ENCODE results near the gene TSLP. TPM values are rescaled to one million over a fixed set of nuclear protein-coding genes. Genes with fewer than 3 reads are reported as not detected.

Gene TSLP
- total RNA-seq (0.07 and 0.08 TPM in 2 replicates), polyA plus RNA-seq (0.27 and 0.36 TPM in 2 replicates)

DNA sequence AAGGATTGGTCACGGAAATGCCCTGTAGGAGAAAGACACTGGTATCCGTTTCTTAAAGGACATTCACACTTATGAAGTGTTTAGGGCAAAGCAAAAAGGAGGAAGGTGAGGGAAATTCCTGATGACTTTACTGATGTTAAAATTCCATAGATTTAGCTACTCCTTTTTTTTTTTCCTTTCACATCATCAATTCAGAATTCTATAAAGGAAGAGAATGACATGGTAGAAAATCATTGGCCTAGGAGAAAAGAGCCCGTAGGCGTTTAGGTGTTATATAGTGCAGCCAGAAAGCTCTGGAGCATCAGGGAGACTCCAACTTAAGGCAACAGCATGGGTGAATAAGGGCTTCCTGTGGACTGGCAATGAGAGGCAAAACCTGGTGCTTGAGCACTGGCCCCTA lies at the start of gene TSLP:
TSS of gene TSLP (plus strand) at position 301 of the 400 bp plus-strand sequence. CDS start 178 bp downstream, outside the sequence.
- no peaks in the 10 kb centered on the region for H3K9me3 ChIP-seq (ENCODE audit: low read depth)
- 69% methylated on average over 4 of the region's 4 CpGs for whole genome bisulfite sequencing (ENCODE audit: low lambda C conversion rate, missing lambda C conversion rate)
- H3K4me1 ChIP-seq (ENCODE audit: insufficient read depth) = peaks cover 7% of the 10 kb centered on the region
- peak within 1 kb of the TSS; percentile 11 for H3K4me3 ChIP-seq
- TF ChIP-seq EZH2 (IDR thresholded peaks at IDR 0.05; ENCODE audit: borderline replicate concordance) = no peak
- H3K9me2 ChIP-seq (replicated peaks; ENCODE audit: insufficient read depth) = no peaks in the 10 kb centered on the region
- no peaks in the 10 kb centered on the region for H3K79me2 ChIP-seq
- H3K36me3 ChIP-seq (replicated peaks; ENCODE audit: insufficient read depth, low read depth) = no peaks in the 10 kb centered on the region
- DNase-seq (ENCODE audit: low spot score) = no peak
- peak within 1 kb of the TSS; percentile 87 for H2AFZ ChIP-seq
- no peak within 1 kb of the TSS for H3K27ac ChIP-seq
- H3K27me3 ChIP-seq = peaks cover 88% of the 10 kb centered on the region
- H3K4me2 ChIP-seq = peak within 1 kb of the TSS; percentile 84
- H4K20me1 ChIP-seq (ENCODE audit: insufficient read depth, poor library complexity, severe bottlenecking) = no peaks in the 10 kb centered on the region

DNA sequence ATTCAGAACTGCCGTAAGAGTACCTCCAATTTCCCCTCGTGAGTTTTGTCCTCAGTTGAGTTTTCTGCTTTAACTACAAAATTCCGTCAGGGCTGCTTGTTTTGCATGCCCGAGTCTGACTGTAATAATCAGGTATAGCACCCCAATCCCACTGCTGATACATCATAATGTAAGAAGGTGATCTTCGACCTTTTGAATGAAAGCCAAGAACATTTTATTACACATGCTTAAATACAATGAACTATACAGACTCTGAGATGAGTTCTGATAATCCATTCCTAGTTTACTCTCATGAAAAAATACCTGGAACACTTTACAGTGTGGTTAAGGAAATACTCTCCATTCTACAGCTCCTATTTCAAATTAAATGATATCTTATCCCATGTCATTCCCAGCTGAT lies 49.2 kb upstream of the TSLP start:
- no peak for DNase-seq (ENCODE audit: low spot score)
- Histone ChIP-seq H3K9me3 (ENCODE audit: low read depth) (no peaks in the 10 kb centered on the region), H3K27ac (no peak overlapping the region), H2AFZ (no peak overlapping the region), H3K79me2 (no peaks in the 10 kb centered on the region), H3K4me3 (no peak overlapping the region), H3K36me3 (replicated peaks; ENCODE audit: insufficient read depth, low read depth) (no peaks in the 10 kb centered on the region), H3K9me2 (replicated peaks; ENCODE audit: insufficient read depth) (no peaks in the 10 kb centered on the region), H4K20me1 (ENCODE audit: insufficient read depth, poor library complexity, severe bottlenecking) (no peaks in the 10 kb centered on the region), H3K4me1 (ENCODE audit: insufficient read depth) (no peaks in the 10 kb centered on the region), H3K4me2 (no peak overlapping the region), H3K27me3 (no peaks in the 10 kb centered on the region)
- TF ChIP-seq CTCF (IDR thresholded peaks at IDR 0.05; ENCODE audit: poor library complexity) (no peak), EZH2phosphoT487 (IDR thresholded peaks at IDR 0.05; ENCODE audit: low read depth, severe bottlenecking, unreplicated experiment) (no peak), EZH2 (IDR thresholded peaks at IDR 0.05; ENCODE audit: borderline replicate concordance) (no peak)
- WGBS (ENCODE audit: low lambda C conversion rate, missing lambda C conversion rate) = 81% methylated on average over 5 of the region's 5 CpGs

DNA sequence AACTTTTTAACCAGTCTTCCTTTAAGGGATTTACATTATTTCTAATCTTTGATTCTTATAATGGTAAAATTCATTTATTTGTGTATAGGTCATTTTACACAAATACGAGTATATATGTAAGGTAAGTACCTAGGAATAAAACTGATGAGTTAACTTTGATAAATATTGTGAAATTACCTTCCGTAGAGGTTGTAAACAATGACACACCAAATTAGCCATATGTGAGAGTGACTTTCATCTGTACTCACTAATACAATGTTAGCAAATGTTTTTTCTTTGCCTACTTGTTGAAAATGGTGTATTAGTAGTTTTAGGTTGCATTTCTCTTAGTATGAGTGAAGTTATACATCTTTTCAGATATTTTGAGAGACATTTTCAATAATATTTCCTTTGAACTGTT lies 42.6 kb upstream of the TSLP start:
- no peak for DNase-seq (ENCODE audit: low spot score)
- TF ChIP-seq EZH2phosphoT487 (IDR thresholded peaks at IDR 0.05; ENCODE audit: low read depth, severe bottlenecking, unreplicated experiment) (no peak), EZH2 (IDR thresholded peaks at IDR 0.05; ENCODE audit: borderline replicate concordance) (no peak), CTCF (IDR thresholded peaks at IDR 0.05; ENCODE audit: poor library complexity) (no peak)
- WGBS (ENCODE audit: low lambda C conversion rate, missing lambda C conversion rate) = 60% methylated on average over 2 of the region's 2 CpGs
- Histone ChIP-seq H3K27me3 (no peaks in the 10 kb centered on the region), H3K4me2 (no peak overlapping the region), H3K27ac (no peak overlapping the region), H4K20me1 (ENCODE audit: insufficient read depth, poor library complexity, severe bottlenecking) (no peaks in the 10 kb centered on the region), H3K36me3 (replicated peaks; ENCODE audit: insufficient read depth, low read depth) (no peaks in the 10 kb centered on the region), H3K9me2 (replicated peaks; ENCODE audit: insufficient read depth) (no peaks in the 10 kb centered on the region), H3K4me1 (ENCODE audit: insufficient read depth) (no peaks in the 10 kb centered on the region), H3K9me3 (ENCODE audit: low read depth) (no peaks in the 10 kb centered on the region), H2AFZ (no peak overlapping the region), H3K79me2 (no peaks in the 10 kb centered on the region), H3K4me3 (no peak overlapping the region)

DNA sequence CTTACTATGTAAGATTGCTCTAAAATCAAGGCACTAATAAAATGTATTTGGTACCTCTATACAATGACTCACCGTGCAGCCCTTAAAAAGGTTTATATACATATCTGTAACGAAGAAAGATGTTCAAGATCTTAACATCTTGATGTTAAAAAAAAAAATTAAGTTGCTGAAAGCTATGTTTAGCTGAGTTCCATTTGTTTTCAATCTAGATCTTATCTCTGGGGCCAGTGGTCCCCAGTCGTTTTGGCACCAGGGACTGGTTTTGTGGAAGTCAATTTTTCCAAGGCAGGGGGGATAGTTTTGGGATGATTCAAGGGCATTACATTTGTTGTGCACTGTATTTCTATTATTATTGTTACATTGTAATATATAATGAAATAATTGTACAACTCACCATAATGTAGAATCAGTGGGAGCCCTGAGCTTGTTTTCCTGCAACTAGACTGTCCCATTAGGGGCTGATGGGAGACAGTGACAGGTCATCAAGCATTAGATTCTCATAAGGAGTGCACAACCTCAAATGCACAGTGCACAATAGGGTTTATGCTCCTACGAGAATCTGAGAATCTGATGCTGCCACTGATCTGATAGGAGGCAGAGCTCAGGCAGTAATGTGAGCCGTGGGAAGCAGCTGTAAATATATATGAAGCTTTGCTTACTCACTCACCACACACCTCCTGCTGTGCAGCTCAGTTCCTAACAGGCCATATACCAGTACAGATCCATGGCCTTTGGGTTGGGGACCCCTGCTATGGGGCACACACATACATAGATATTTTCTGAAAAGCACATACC lies 27.6 kb upstream of the TSLP start:
- no peak for DNase-seq (ENCODE audit: low spot score)
- no peaks in the 10 kb centered on the region for H3K9me3 ChIP-seq (ENCODE audit: low read depth)
- H3K4me3 ChIP-seq = no peak overlapping the region
- WGBS (ENCODE audit: low lambda C conversion rate, missing lambda C conversion rate) = 35% methylated on average over 5 of the region's 5 CpGs
- no peaks in the 10 kb centered on the region for H3K4me1 ChIP-seq (ENCODE audit: insufficient read depth)
- no peak for TF ChIP-seq EZH2phosphoT487 (IDR thresholded peaks at IDR 0.05; ENCODE audit: low read depth, severe bottlenecking, unreplicated experiment)
- no peak for TF ChIP-seq EZH2 (IDR thresholded peaks at IDR 0.05; ENCODE audit: borderline replicate concordance)
- TF ChIP-seq CTCF (IDR thresholded peaks at IDR 0.05; ENCODE audit: poor library complexity) = no peak
- no peaks in the 10 kb centered on the region for H3K79me2 ChIP-seq
- H3K4me2 ChIP-seq = no peak overlapping the region
- H2AFZ ChIP-seq = no peak overlapping the region
- no peaks in the 10 kb centered on the region for H4K20me1 ChIP-seq (ENCODE audit: insufficient read depth, poor library complexity, severe bottlenecking)
- no peak overlapping the region for H3K27ac ChIP-seq
- no peaks in the 10 kb centered on the region for H3K36me3 ChIP-seq (replicated peaks; ENCODE audit: insufficient read depth, low read depth)
- no peaks in the 10 kb centered on the region for H3K9me2 ChIP-seq (replicated peaks; ENCODE audit: insufficient read depth)
- no peaks in the 10 kb centered on the region for H3K27me3 ChIP-seq

Data from hepatocyte (in vitro differentiated cells).